ENCODE data around the gene EXPH5.

EXPH5 gene

GRCh38 chr11:108562746-108563581 lies 30.6 kb downstream of the EXPH5 start:
- no peak for DNase-seq (ENCODE audit: low spot score)

- no peak for DNase-seq (ENCODE audit: low spot score)
Observed at GRCh38 chr11:108561535-108561991, 32.0 kb downstream of the EXPH5 start.

- no peak for DNase-seq (ENCODE audit: low spot score)
Observed at GRCh38 chr11:108559904-108560303, 33.7 kb downstream of the EXPH5 start.

GRCh38 chr11:108559340-108559739 lies 34.2 kb downstream of the EXPH5 start:
- DNase-seq (ENCODE audit: low spot score): no peak

- DNase-seq (ENCODE audit: low spot score): no peak
Observed at GRCh38 chr11:108558222-108558621, 35.3 kb downstream of the EXPH5 start.

- DNase-seq (ENCODE audit: low spot score): no peak
Observed at GRCh38 chr11:108556019-108556418, 37.5 kb downstream of the EXPH5 start.

- no peak for DNase-seq (ENCODE audit: low spot score)
Observed at GRCh38 chr11:108551651-108552462, 41.7 kb downstream of the EXPH5 start.

- no peak for DNase-seq (ENCODE audit: low spot score)
Observed at GRCh38 chr11:108549319-108549885, 44.2 kb downstream of the EXPH5 start.

GRCh38 chr11:108545909-108546501 lies 47.6 kb downstream of the EXPH5 start:
- no peak for DNase-seq (ENCODE audit: low spot score)

- DNase-seq (ENCODE audit: low spot score): no peak
Observed at GRCh38 chr11:108543316-108543964, 50.1 kb downstream of the EXPH5 start.

- DNase-seq (ENCODE audit: low spot score): no peak
Observed at GRCh38 chr11:108541531-108541930, 52.0 kb downstream of the EXPH5 start.

GRCh38 chr11:108538502-108538901 lies 55.1 kb downstream of the EXPH5 start:
- DNase-seq (ENCODE audit: low spot score): no peak

- DNase-seq (ENCODE audit: low spot score): no peak
Observed at GRCh38 chr11:108538022-108538424, 55.5 kb downstream of the EXPH5 start.

- DNase-seq (ENCODE audit: low spot score): no peak
Observed at GRCh38 chr11:108536783-108537182, 56.8 kb downstream of the EXPH5 start.

- DNase-seq (ENCODE audit: low spot score): no peak
Observed at GRCh38 chr11:108535384-108535955, 58.1 kb downstream of the EXPH5 start.

- no peak for DNase-seq (ENCODE audit: low spot score)
Observed at GRCh38 chr11:108534274-108534882, 59.2 kb downstream of the EXPH5 start.

GRCh38 chr11:108530426-108530825 lies 63.1 kb downstream of the EXPH5 start:
- no peak for DNase-seq (ENCODE audit: low spot score)

- no peak for DNase-seq (ENCODE audit: low spot score)
Observed at GRCh38 chr11:108527382-108527781, 66.2 kb downstream of the EXPH5 start.

GRCh38 chr11:108525161-108525560 lies 68.4 kb downstream of the EXPH5 start:
- no peak for DNase-seq (ENCODE audit: low spot score)

- DNase-seq (ENCODE audit: low spot score): no peak
Observed at GRCh38 chr11:108524422-108524821, 69.1 kb downstream of the EXPH5 start.

GRCh38 chr11:108522318-108522717 lies 71.2 kb downstream of the EXPH5 start:
- no peak for DNase-seq (ENCODE audit: low spot score)
